PC-9 (cell line): Measurements from ENCODE around the gene GALK1. TPM values are rescaled to one million over a fixed set of nuclear protein-coding genes. Genes with fewer than 3 reads are reported as not detected.

Experiments
- BruUV-seq: library from RNA; stranded (reverse); fragments of 400-500 nt; replicated peaks from 2 replicates; lab custom pipeline; 2021; lab: Mats Ljungman, UMichigan
- CTCF ChIA-PET: fragments of 300-600 bp; sonication (Branson Sonifier 250); formaldehyde crosslinking; loops from one replicate; lab custom pipeline; 2022; ENCODE audit warnings: antibody characterized with exemption; lab: Charles Lee
- POLR2A ChIA-PET: fragments of 300-600 bp; sonication (Branson Sonifier 250); formaldehyde crosslinking; loops from one replicate; lab custom pipeline; 2022; ENCODE audit warnings: antibody characterized with exemption; ENCODE audit not compliant: unreplicated experiment; lab: Charles Lee
- DNase-seq, 2 experiments: peaks; one replicate each; pipeline versions ENCODE4 v3.0.0 to v3.0.0-alpha.2; 2015 to 2022; ENCODE audit warnings: mixed read lengths in 1 of 2
- H2AFZ ChIP-seq: fragments of 200-600 bp; sonication (generic); 2 replicates; pipeline ENCODE4 v1.8.1; 2017; ENCODE audit warnings: antibody characterized with exemption
- H3F3A ChIP-seq: fragments of 200-600 bp; sonication (generic); 2 replicates; pipeline ENCODE4 v1.8.1; 2017; ENCODE audit warnings: antibody characterized with exemption, mild to moderate bottlenecking, low read depth; ENCODE audit not compliant: insufficient read depth
- H3K27ac ChIP-seq: fragments of 200-600 bp; sonication (generic); 2 replicates; pipeline ENCODE4 v1.6.1; 2016; ENCODE audit warnings: mixed run types
- H3K27me3 ChIP-seq: fragments of 200-600 bp; sonication (generic); 2 replicates; pipeline ENCODE4 v1.6.1; 2016; ENCODE audit warnings: low read depth, mixed run types; ENCODE audit not compliant: insufficient read depth
- H3K36me3 ChIP-seq: fragments of 200-600 bp; sonication (generic); 2 replicates; pipeline ENCODE4 v1.6.1; 2016; ENCODE audit warnings: low read depth, mixed run types
- H3K4me1 ChIP-seq: fragments of 200-600 bp; sonication (generic); replicated peaks from 2 replicates; pipeline ENCODE4 v1.6.1; 2016; ENCODE audit warnings: mixed run types; ENCODE audit not compliant: insufficient read depth
- H3K4me2 ChIP-seq: fragments of 200-600 bp; sonication (generic); 2 replicates; pipeline ENCODE4 v1.6.1; 2017; ENCODE audit warnings: mixed run types
- H3K4me3 ChIP-seq: fragments of 200-600 bp; sonication (generic); 2 replicates; pipeline ENCODE4 v1.6.1; 2016; ENCODE audit warnings: mixed run types
- H3K79me2 ChIP-seq: fragments of 200-600 bp; sonication (generic); 2 replicates; pipeline ENCODE4 v1.6.1; 2017; ENCODE audit warnings: low read depth, mixed run types
- H3K9me2 ChIP-seq: fragments of 200-600 bp; sonication (generic); 2 replicates; pipeline ENCODE4 v1.8.1; 2017; ENCODE audit warnings: mild to moderate bottlenecking; ENCODE audit not compliant: insufficient read depth
- H3K9me3 ChIP-seq: fragments of 200-600 bp; sonication (generic); 2 replicates; pipeline ENCODE4 v1.8.1; 2016; ENCODE audit warnings: low read depth; ENCODE audit not compliant: insufficient read depth
- H4K20me1 ChIP-seq: fragments of 200-600 bp; sonication (generic); 2 replicates; pipeline ENCODE4 v1.8.1; 2017; ENCODE audit not compliant: insufficient read depth
- EZH2 ChIP-seq: fragments of 200-600 bp; sonication (generic); IDR thresholded peaks from 2 replicates; pipeline ENCODE4 v1.8.0; 2017; ENCODE audit warnings: antibody characterized with exemption, low read depth
- intact Hi-C: fragments of 100-400 bp; cut with micrococcal nuclease; formaldehyde crosslinking; loops from one replicate; pipeline ENCODE4 v1.10.0; 2022; ENCODE audit not compliant: unreplicated experiment
- total RNA-seq: library from RNA; stranded (reverse); gene quantifications from 2 replicates; pipeline ENCODE4 v1.2.3, GENCODE V29; 2021
- TF ChIP-seq, protein P1 (sequence below): fragments of 200-600 bp; sonication (generic); conservative IDR thresholded peaks from 2 replicates; pipeline ENCODE4 v1.6.1; 2017; ENCODE audit warnings: mixed run types, antibody characterized with exemption, mild to moderate bottlenecking, moderate library complexity

GALK1 gene
- total RNA-seq, 1 experiment from 2014 or later: 12.8 TPM

DNA sequence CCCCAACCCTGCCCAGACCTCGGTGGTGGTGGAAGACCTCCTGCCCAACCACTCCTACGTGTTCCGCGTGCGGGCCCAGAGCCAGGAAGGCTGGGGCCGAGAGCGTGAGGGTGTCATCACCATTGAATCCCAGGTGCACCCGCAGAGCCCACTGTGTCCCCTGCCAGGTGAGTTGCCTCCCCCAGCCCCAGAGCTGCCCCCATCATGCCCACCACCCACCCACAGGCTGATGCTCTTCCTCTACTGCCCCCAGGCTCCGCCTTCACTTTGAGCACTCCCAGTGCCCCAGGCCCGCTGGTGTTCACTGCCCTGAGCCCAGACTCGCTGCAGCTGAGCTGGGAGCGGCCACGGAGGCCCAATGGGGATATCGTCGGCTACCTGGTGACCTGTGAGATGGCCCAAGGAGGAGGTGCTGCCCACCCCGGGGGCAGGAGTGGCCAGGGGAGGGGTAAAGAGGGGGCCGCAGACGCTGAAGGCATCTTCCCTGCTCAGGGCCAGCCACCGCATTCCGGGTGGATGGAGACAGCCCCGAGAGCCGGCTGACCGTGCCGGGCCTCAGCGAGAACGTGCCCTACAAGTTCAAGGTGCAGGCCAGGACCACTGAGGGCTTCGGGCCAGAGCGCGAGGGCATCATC lies 8.4 kb downstream of the GALK1 start:
- H3K4me2 ChIP-seq: no peak overlapping the region
- no peaks in the 10 kb centered on the region for H3K9me3 ChIP-seq
- CTCF ChIA-PET: no interaction called here
- intact Hi-C loops: no loop called here
- no peak for TF ChIP-seq EZH2
- TF ChIP-seq, protein P1, sequence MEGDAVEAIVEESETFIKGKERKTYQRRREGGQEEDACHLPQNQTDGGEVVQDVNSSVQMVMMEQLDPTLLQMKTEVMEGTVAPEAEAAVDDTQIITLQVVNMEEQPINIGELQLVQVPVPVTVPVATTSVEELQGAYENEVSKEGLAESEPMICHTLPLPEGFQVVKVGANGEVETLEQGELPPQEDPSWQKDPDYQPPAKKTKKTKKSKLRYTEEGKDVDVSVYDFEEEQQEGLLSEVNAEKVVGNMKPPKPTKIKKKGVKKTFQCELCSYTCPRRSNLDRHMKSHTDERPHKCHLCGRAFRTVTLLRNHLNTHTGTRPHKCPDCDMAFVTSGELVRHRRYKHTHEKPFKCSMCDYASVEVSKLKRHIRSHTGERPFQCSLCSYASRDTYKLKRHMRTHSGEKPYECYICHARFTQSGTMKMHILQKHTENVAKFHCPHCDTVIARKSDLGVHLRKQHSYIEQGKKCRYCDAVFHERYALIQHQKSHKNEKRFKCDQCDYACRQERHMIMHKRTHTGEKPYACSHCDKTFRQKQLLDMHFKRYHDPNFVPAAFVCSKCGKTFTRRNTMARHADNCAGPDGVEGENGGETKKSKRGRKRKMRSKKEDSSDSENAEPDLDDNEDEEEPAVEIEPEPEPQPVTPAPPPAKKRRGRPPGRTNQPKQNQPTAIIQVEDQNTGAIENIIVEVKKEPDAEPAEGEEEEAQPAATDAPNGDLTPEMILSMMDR: no peak
- no peak overlapping the region for H3K27ac ChIP-seq
- no TSS peak for BruUV-seq
- H2AFZ ChIP-seq: no peak overlapping the region
- no peak for DNase-seq
- peaks cover 43% of the 10 kb centered on the region; the same call in 1 of the 2 replicates for H3F3A ChIP-seq
- POLR2A ChIA-PET: no interaction called here
- H3K4me3 ChIP-seq: no peak overlapping the region
- 0 out of 2 replicates have a peak, but pooled peaks cover 3% of the 10 kb centered on the region for H4K20me1 ChIP-seq
- H3K36me3 ChIP-seq: no peaks in the 10 kb centered on the region
- H3K27me3 ChIP-seq: no peaks in the 10 kb centered on the region
- no peaks in the 10 kb centered on the region for H3K79me2 ChIP-seq
- no peaks in the 10 kb centered on the region for H3K9me2 ChIP-seq
- H3K4me1 ChIP-seq: no peaks in the 10 kb centered on the region

DNA sequence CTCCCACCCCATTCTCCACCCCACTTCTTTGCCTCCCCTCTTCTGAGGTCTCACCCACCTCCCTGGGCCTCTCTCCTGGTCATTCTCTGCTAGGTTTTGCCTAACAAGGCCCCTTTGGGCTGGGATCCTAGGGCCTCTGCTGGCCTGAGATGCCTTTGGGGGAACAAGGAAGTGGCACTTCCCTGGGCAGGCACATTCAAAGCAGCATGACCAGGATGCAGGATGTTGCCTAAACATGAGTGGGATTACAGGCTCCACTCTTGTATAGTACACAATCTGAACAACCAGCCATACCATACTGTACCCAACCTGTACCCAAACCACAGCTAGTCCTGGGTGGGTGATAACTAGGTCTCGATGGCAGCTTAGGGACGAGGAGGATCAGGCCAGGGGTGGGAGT lies 9.0 kb downstream of the GALK1 start:
- Histone ChIP-seq H2AFZ (no peak overlapping the region), H3K79me2 (no peaks in the 10 kb centered on the region), H4K20me1 (0 out of 2 replicates have a peak, but pooled peaks cover 3% of the 10 kb centered on the region), H3K4me3 (no peak overlapping the region), H3K27ac (no peak overlapping the region), H3K36me3 (no peaks in the 10 kb centered on the region), H3K4me1 (no peaks in the 10 kb centered on the region), H3K4me2 (no peak overlapping the region), H3K9me2 (no peaks in the 10 kb centered on the region), H3K27me3 (no peaks in the 10 kb centered on the region), H3F3A (peaks cover 45% of the 10 kb centered on the region), H3K9me3 (no peaks in the 10 kb centered on the region)
- DNase-seq: no peak
- ChIA-PET POLR2A (no interaction called here), CTCF (no interaction called here)
- no TSS peak for BruUV-seq
- TF ChIP-seq EZH2: no peak
- TF ChIP-seq, protein P1: no peak
- intact Hi-C loops: no loop called here

DNA sequence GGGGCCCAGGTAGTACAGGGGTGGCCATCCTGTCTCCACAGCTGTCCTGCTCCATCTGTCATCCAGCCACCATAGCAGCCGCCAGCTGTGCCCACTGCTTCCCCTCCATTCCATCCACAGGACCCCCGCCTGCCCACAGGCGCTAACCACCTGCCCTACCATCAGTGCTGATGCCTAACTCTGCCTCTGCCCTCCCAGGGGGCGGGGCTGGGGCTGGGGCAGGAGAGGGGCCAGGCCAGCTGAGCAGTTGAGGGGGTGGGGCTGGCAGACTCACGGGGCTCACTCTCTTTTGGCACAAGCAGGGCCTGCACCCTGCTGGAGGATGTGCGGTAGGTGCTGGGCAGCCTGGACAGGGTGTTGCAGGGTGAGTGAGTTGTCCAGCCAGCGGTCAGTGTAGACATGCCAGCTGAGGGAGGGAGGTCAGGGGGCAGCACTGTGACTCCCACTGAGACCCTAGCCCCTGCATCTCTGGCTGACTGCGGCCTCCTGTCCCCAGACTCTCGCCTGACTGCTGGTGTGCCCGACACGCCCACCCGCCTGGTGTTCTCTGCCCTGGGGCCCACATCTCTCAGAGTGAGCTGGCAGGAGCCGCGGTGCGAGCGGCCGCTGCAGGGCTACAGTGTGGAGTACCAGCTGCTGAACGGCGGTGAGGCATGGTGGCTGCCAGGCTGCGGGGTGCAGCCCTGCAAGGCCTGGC lies 9.6 kb downstream of the GALK1 start:
- no peak overlapping the region for H3K27ac ChIP-seq
- intact Hi-C loops: no loop called here
- H3K27me3 ChIP-seq: no peaks in the 10 kb centered on the region
- H3K79me2 ChIP-seq: no peaks in the 10 kb centered on the region
- no peaks in the 10 kb centered on the region for H3K9me3 ChIP-seq
- DNase-seq: no peak
- no peak overlapping the region for H3K4me2 ChIP-seq
- H3K36me3 ChIP-seq: no peaks in the 10 kb centered on the region
- no TSS peak for BruUV-seq
- H3F3A ChIP-seq: peaks cover 42% of the 10 kb centered on the region
- ChIA-PET CTCF (no interaction called here), POLR2A (no interaction called here)
- H3K4me3 ChIP-seq: no peak overlapping the region
- TF ChIP-seq, protein P1: no peak
- no peak for TF ChIP-seq EZH2
- H4K20me1 ChIP-seq: 0 out of 2 replicates have a peak, but pooled peaks cover 3% of the 10 kb centered on the region
- no peak overlapping the region for H2AFZ ChIP-seq
- H3K9me2 ChIP-seq: no peaks in the 10 kb centered on the region
- H3K4me1 ChIP-seq: no peaks in the 10 kb centered on the region
